T-helper 1 cell treated with Interleukin-12 subunit alpha and Interleukin-12 subunit beta and Interleukin-4 antibody, amounts not matched to agents 30 ng/mL and 1 ng/mL, for 36 hours (primary cell): ENCODE data around the gene MAMDC2. TPM values are rescaled to one million over a fixed set of nuclear protein-coding genes. Genes with fewer than 3 reads are reported as not detected.
"Not testable (repeated sequence)": the region's sequence is repeated elsewhere in the genome, so short reads cannot be mapped to it uniquely, and the experiment has no call there.

ENCODE experiments used
- intact Hi-C: fragments of 100-400 bp; cut with micrococcal nuclease; formaldehyde crosslinking; loops from one replicate; pipeline ENCODE4 v1.15.1; 2024
- total RNA-seq: library from RNA; stranded (reverse); gene quantifications from 2 replicates; pipeline ENCODE4 v1.2.3, GENCODE V29; 2022

The MAMDC2 gene
- total RNA-seq, 1 donor from 2014 or later = not detected

- intact Hi-C loops = not testable (repeated sequence)
These were observed 5.5 kb upstream of the MAMDC2 start for GRCh38 chr9:70038171-70038621.

DNA sequence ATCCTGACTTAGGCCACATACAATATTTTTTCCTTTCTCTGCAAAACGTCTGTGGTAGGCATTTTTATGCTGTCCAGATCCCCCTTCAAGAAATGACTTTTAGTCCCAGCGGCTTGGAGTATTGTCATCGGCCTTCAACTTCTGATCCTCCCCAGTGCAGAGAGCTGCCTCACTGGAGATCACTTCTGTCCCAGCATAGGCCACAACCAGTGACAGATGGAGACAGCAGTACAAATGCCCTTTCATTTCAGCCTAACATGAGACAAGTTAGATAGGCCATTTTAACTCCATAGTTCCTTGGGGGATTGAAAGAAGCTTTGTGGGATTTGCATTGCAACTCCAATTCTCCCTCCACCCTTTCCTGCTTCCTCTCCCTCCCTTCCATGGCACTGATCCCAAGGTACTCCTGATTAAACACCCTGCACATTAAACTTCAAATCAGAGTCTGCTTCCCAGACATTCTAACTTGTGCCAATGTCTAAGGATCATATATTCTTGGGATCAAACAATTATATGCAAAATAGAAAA, 3.2 kb upstream of the MAMDC2 start:
- intact Hi-C loops = no loop called here

DNA sequence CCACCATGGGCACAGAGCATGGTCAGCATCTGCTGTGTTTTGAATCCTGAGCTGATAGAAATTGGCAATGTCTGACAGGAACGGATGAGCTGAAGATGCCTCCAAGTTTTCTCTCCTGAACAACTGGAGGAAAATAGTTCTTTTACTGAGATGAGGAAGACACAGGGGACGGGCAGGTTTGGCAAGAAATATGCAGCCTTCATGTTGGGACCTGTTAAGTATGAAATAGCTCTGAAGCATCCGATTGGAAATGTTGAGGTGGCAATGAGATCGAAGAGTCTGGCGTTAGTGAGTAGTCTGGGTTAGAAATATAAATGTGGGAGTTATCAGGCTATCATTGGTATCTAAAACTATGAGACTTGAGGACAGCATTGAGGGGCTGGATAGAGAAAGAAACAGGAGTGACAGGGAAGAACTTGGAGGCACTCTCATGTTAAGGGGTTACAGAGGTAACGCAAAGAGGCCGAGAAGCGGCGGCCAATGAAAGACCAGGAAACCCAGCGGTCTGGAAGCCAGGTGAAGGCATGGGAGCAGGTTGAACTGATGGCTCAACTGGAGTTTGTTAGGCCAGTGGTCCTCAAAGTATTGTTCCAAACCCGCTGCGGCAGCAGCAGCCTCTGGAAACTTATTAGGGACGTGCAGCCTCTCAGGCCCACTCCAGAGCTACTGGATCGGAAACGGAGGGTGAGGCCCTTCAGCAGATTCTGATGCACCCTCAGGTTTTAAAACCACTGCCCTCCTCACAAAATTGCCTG, 1.0 kb upstream of the MAMDC2 start:
- intact Hi-C loops = no loop called here

GRCh38 chr9:70043285-70043684, 363 bp upstream of the MAMDC2 start:
- intact Hi-C loops = no loop called here

DNA sequence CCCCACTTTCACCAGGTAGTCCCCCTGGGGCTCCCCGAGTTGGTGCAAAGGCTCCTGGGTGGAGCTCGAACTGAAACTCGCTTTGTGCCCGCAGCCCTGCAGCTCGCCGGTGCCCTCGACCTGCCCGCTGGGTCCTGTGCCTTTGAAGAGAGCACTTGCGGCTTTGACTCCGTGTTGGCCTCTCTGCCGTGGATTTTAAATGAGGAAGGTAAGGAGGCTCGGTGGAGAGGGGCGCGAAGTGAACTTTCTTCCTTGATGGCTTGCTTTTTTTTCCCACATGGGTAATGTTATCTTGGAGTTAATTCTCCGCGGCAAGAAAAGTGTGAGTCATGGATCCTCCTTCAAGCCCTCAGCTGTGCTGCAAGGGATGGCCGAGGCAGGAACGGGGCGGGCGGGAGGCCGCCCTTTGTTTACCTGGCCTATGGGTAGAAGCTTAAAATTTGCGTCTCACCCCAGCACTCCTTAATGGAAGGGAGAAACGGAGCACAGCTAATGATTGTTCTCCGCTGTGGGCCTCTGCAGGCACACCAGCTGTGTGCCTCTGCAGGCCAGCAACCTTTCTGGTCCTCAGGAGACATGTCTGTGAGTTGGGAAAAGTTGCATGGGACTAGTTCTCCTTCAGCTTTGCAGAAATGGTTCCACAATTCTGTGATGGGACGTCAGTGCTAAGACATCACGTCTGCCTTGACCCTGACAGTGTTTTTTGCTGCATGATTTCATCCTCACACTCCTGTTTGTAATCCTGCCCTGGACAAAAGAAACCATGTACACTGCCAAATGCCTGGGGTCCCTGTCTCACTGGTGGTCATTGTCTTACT, 1.1 kb downstream of the MAMDC2 start:
- intact Hi-C loops = no loop called here

DNA sequence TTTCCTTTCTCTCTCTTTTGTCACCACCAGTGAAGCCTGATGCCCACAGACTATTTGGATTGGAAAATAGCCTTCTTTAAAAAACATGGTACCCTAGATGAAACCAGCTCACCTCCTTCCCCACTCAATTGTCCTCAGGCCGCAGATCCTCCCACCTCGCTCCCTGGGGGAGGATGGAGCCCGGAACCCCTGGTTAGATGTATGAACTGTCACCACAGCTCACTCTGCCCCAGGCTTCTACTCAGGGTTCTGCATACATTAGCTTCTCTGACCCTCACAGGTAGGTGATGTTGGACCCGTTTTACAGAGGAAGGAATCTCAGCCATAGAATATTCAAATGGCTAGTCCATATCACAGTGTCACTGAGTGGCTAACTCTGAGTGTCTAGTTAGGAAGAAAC, 1.8 kb downstream of the MAMDC2 start:
- intact Hi-C loops = no loop called here

- intact Hi-C loops = no loop called here
These were observed 2.8 kb downstream of the MAMDC2 start for GRCh38 chr9:70046274-70047070.

GRCh38 chr9:70049236-70049635, 5.6 kb downstream of the MAMDC2 start:
- intact Hi-C loops = no loop called here

DNA sequence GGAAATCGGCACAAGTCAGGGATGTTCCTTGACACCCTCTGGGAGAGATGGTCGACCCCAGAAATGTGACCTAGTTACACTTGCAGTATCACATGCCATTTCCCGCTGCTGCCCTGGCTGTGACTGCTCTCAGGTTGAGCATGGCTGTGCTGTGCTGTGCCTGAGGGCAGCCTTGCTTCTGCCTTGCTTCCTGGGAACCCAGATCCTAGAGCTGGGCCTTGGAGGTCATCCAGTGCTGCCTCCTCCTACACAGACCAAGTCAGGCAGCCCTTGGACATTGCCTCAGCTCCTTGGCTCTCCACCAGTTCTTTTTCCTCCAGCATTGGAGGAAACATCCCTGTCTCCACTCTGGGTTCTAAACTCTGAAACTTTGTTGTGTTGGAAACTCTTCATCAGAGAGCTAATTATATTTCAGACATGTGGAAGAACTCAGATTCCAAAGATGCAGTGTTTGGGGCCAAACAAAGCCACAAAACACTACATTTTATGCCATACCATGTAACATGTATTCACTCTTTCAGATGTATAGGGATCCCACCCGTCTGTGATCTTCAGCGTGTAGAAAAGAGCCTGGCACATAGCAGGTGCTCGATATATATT, 6.1 kb downstream of the MAMDC2 start:
- intact Hi-C loops = no loop called here

DNA sequence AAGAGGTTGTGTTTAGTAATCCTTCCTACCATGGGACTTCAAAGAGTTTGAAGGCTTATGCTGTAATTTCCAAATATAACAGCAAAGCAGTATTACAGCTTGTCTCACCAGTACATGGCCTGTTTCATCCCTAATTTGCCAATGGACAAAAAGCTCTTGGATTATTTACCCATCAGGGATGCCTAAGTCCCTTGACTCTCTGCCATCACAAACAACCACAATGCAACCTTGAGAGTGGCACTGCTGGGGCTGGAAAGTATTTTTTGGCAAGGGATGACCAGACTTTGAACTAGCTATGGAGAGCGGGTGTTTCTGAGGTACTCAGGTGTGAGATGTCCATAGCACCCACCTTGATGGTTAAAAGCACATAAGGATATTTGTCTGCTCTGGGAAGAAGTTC, 9.1 kb downstream of the MAMDC2 start:
- intact Hi-C loops = no loop called here

GRCh38 chr9:70053864-70054263, 10.2 kb downstream of the MAMDC2 start:
- intact Hi-C loops = no loop called here

GRCh38 chr9:70054521-70054920, 10.9 kb downstream of the MAMDC2 start:
- intact Hi-C loops = no loop called here

GRCh38 chr9:70055406-70056210, 12.0 kb downstream of the MAMDC2 start:
- intact Hi-C loops = no loop called here

- intact Hi-C loops = no loop called here
These were observed 12.7 kb downstream of the MAMDC2 start for GRCh38 chr9:70056211-70056944.

GRCh38 chr9:70058569-70059116, 15.0 kb downstream of the MAMDC2 start:
- intact Hi-C loops = no loop called here

- intact Hi-C loops = no loop called here
These were observed 16.7 kb downstream of the MAMDC2 start for GRCh38 chr9:70060148-70060882.

DNA sequence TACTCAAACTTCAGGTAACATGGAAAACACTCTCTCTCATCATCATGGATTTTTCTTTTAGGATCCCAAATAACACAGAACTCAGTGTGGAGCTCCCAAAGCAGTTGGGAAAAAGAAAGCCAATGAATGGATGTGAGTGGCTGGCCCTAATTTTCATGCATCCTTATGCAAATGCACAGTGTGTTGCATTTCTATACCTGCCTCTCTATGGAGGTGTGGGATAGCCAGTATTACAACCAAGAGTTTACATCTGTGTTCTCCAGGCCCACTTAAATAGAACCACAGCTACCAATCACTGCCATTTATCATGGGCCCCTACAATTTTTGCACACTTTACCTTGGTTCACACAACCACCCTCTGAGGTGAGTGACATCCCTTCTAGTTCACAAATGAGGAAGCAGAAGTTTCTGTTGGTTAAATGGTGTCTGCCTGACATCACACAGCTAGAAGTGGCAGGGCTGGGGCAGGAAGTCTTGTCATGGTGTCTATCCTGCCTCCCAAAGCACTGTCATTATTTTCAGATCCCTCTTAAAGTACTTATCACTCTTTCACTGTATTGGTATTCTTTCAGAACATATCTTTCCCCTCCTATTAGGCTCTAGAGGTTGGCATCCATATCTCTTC, 17.3 kb downstream of the MAMDC2 start:
- intact Hi-C loops = no loop called here

GRCh38 chr9:70061776-70062175, 18.1 kb downstream of the MAMDC2 start:
- intact Hi-C loops = no loop called here
